Activated CD8-positive, alpha-beta memory T cell treated with anti-CD3 and anti-CD28 coated beads for 4 hours (primary cell): Measurements from ENCODE around the gene RBBP5.
"Not testable (repeated sequence)": the region's sequence is repeated elsewhere in the genome, so short reads cannot be mapped to it uniquely, and the experiment has no call there.

Source experiments
- DNase-seq, 2 donors: peaks; one replicate each; pipeline ENCODE4 v3.0.0-alpha.2; 2020; ENCODE audit warnings: low read depth in 2 of 2

The RBBP5 gene, protein sequence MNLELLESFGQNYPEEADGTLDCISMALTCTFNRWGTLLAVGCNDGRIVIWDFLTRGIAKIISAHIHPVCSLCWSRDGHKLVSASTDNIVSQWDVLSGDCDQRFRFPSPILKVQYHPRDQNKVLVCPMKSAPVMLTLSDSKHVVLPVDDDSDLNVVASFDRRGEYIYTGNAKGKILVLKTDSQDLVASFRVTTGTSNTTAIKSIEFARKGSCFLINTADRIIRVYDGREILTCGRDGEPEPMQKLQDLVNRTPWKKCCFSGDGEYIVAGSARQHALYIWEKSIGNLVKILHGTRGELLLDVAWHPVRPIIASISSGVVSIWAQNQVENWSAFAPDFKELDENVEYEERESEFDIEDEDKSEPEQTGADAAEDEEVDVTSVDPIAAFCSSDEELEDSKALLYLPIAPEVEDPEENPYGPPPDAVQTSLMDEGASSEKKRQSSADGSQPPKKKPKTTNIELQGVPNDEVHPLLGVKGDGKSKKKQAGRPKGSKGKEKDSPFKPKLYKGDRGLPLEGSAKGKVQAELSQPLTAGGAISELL

DNA sequence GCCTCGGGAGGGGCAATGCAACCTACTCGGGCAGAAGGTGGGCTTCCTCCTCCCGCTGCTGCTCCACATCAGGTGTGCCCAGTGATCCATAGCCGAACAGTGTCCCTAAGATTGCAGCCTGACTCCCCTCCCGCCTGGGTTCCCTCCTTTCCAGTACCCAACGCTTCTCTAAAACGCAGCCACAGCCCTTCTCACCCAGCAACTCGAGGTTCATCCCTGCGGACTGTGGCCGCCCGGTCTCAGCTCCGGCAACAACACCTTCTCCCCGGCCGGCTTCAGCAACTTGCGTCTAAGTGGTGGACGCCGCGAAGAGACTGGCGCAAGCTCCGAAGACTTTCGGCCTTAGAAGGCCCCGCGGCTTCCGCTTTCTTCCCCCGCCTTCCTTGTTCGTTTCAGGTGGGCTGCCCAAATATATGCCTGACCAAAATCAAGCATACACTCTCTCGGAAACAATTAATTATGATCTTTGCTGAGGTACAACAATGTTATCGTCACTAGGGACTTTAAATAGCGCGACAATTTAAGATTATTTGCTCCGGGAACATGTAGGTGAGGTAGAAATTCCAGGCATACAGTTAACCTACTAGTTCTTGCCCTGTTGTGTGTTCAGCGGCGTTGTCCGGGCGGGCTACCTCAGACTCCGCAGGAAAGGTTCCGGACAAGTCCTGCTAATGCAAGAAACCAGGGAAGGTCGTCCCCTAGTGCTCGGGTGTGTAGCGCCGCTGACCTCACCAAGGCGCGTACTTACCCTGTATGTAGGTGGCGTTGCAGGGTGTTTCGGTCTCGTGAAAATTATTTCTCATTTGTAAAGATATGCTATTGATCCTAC, at the start of gene RBBP5:
Gene RBBP5 (minus strand): TSS at position 319 of the 829 bp plus-strand sequence. CDS start 105 bp downstream, at position 214.
- DNase-seq, result peak; percentile 91 to 92

DNA sequence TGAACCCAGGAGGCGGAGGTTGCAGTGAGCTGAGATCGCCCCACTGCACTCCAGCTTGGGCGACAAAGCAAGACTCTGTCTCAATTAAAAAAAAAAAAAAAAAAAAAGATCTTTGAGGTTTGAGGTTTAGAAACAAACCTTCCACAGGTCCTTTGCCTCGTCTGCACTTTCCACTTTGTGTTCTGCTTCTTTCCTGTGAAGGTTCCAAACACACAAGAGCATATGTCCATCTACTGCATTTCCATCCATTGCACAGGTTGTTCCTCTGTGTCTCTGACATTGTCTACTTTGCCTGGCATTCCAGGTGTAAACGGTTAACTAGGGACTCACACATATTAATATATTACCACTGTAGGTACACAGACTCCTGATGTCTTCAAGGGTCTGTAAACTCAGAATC, 49.6 kb upstream of the RBBP5 start:
- DNase-seq, result no peak

DNA sequence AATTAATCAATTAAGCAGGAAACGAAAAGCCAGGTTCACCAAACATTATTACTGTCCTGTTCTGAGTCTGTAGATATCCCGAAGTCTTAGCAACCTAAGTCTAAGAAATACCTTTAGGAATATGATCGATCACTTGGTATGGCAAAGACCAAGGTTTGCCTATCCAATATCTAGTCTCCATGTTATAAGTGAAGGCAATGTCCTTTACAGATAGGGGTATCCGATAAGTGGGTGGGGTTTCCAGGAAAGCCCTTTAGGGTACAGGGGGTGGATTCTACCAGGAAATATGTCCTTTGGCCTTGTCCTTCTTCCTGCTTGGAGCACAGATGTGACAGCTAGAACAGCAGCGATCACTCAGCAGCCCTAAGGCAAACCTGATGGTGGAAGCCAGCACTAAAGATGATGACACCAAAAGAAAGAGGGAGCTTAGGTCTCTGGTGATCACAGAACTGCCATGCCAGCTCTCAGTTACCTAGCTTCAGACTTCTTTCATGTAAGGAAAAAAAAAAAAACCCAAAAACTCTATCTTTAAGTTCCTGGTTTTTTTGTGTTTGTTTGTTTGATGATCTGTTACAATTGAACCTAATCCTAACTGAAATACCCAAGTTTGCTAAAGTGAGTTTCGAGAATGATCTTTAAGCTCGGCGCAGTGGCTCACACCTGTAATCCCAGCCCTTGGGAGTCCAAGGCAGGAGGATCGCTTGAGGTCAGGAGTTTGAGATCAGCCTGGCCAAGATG, 48.9 kb upstream of the RBBP5 start:
- DNase-seq, result no peak

DNA sequence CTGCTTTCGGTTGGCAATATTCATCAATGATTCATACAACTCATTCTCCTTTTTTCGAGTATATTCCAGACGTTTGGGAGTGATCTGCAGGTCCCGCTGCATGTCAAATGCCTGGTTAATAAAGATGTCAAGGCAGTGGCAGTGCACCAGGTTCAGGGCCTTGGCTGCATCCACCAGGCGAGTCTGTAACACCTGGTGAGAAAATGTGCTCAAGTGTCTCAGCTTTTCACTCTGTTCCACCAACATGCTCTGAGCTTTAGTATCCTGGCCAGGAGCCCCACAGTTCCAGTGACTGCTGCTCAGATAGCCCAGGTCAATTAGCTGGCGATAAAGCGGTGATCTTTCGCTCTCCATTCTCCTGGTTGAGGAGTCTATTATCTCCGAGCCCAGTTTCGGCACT, 47.5 kb upstream of the RBBP5 start:
- no peak for DNase-seq

DNA sequence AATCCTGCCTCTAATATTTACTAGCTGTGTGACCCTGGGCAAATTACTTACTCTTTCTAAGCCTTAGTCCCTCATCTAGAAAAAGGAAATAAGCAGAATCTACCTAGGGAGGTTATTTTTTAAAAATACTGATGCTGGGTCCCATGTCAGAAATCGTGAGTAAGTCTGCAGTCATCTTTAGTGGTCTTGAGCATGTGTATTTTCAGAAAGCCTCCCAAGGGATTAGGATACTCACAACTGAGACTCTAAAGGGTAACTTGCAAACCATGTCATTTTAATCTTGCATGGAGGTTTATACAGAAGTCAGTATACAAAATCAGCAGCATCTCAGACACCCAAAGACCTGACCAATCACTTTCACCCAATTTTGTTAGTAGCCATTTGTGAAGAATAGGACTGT, 46.5 kb upstream of the RBBP5 start:
- no peak for DNase-seq

DNA sequence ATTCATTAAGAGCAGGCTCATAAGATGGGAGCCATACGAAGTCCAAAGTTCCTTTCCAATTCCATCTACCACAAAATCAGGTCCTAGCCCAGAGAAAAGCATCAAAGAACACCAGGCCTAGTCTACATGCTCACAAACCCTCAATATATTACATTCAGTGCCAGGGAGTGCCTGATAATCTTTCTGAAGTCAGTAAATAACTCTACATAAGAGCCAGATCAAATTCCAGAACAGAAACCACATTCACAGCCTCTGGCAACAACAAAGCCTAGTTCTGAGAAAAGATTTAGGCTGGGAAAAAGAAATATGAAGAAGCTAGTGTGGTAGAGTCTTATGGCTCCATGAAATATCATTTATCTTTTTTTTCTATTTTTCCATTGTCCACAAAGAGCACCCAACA, 40.5 kb upstream of the RBBP5 start:
- DNase-seq, result no peak

DNA sequence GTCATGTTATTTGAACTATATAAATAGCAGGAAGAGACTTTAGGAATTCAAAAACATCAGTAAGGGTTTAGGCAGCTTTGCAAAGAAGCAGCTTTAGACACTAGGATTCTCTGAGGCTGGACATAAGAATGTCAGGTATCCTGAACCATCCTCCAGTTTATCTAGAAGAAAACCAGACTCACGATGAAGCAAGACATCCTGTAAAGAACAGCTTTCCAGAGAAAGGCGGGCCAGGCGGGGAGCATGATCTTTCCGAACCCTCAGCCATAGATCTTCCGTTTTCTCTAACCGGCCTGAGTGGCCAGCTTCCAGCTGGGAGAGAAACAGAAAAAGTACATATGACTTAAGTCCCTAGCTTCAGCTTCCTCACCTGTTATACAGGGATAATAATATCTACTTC, 39.3 kb upstream of the RBBP5 start:
- no peak for DNase-seq

DNA sequence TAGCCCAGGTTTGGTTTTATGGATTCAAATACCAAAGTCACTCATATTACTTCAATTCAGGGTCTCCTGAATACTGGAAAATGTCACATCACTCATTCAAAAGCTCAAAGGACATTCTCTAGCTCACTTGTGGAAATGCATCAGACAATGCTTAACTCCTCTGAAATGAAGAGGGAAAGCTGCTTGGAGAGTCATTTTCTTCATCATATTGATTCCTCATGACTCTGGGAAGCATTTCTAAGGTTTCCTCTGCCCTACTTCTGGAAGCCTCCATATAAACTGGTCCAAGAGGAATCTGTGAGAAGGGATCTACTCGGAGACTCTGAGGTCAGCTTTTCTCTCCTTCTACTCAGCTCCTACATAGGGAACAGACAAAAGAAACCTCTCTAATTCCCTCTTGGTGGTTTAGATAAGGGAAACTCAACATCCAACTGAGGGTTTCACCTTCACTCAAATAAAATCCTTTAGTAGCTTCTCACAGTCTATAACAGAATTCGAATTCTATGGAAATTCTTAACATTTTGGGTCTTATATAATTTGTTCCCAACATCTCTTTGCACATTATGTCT, 36.4 kb upstream of the RBBP5 start:
- DNase-seq, result no peak

DNA sequence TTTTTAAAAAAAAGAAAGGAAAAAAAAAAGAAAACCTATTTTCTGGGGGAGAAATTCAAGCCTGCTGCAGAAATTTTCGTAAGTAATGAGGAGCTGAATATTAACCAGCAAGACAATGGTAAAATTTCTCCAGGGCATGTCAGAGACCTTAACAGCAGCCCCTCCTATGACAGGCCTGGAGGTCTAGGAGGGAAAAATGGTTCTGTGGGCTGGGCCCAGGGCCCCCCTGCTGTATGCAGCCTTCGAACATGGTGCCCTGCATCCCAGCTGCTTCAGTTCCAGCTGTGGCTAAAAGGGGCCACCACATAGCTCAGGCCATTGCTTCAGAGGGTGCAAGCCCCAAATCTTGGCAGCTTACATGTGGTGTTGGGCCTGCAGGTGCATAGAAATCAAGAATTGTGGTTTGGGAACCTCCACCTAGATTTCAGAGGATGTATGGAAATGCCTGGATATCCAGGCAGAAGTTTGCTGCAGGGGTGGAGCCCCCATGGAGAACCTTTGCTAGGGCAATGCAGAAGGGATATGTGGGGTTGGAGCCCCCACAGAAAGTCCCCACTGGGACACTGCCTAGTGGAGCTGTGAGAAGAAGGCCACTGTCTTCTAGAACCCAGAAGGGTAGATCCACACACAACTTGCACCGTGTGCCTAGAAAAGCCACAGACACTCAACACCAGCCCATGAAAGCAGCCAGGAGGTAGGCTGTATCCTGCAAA, 34.0 kb upstream of the RBBP5 start:
- not testable (repeated sequence) for DNase-seq

DNA sequence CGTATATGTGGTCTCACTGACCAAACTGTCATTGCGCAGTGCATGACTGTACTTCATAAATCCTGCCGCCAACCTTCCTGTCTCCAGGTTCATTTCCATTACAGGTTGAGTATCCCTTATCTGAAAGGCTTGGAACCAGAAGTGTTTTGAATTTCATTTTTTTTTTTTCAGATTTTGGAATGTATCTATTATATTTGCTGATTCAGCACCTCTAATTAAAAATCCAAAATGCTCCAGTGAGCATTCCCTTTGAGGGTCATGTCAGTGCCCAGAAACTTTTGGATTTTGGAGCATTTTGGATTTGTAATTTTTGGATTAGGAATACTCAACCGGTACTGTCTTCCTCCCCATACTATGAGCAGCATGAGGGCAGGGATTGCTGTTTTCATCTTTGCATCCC, 30.7 kb upstream of the RBBP5 start:
- no peak for DNase-seq

DNA sequence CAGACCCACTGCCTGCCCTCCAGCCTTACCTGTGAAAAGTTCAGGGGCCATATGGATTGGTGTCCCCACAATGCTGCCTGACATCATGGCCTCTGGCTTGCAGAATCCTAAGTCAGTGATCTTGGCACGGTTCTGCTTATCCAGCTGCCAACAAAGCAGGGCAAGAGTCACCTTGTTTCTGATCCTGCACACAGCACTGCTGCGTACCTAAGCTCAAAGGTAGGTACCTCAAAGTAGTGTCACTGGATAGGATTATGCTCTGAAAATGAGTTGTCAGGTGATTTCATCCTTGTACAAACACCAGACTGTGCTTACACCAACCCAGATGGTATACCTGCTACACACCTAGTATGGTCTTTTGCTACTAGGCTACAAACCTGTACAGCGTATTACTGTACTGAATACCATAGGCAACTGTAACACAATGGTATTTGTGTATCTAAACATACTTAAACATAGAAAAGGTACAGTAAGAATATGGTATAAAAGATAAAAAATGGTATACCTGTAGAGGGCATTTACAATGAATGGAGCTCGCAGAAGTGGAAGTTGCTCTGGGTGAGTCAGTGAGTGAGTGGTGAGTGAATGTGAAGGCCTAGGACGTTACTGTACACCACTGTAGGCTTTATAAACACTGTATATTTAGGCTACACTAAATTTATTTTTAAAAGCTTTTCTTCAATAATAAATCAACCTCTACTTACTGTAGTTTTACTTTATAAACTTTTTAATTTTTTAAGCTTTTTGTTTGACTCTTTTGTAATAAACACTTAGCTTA, 29.1 kb upstream of the RBBP5 start:
- DNase-seq, result no peak

DNA sequence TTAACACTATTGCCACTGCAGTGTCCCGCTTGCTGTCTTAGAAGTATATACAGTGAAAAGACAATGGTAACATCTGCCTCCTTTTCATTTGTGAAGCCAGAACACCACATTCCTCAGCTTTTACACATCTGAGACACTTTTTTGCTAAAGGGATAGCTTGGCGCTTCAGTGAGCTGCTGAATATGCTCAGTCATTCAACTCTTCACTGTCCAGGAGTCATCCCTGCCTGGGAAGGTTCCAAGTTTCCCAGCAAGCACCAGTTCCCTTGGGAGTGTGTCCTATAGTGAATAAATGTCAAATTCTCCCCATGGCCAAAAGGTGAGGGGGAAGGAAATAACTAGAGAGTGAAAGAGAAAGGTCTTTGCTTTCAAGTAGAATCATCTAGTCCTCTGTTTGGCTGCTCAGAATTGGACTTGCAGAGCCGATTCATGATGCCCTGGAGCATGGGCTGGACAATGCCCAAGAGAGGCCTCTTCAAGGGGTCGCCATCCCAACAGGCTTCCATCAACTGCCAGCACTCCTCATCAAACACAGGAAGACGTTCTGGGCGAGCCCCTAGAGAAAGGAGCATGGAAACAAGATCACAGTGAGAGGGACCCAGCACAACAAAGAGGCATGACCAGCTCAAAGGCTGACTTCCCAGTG, 25.5 kb upstream of the RBBP5 start:
- DNase-seq, result no peak

DNA sequence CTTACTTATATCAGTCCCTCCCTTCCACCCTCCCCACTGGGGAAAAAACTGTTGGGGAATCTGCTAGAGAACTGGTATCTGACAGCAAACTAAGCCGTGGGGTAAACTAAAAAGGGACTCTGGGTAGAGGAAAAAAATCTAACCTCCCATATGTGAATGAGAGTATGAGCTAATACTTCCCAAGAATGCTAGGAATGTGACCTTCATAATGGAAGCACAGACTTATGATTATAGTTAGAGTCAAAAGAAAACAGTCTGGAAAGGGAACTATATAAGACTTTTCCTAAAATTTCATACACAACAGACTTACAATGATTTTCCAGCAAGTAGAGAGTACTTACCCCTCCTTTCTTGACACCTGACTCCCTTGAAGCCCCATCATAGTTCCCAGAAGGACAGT, 23.0 kb upstream of the RBBP5 start:
- DNase-seq, result no peak

DNA sequence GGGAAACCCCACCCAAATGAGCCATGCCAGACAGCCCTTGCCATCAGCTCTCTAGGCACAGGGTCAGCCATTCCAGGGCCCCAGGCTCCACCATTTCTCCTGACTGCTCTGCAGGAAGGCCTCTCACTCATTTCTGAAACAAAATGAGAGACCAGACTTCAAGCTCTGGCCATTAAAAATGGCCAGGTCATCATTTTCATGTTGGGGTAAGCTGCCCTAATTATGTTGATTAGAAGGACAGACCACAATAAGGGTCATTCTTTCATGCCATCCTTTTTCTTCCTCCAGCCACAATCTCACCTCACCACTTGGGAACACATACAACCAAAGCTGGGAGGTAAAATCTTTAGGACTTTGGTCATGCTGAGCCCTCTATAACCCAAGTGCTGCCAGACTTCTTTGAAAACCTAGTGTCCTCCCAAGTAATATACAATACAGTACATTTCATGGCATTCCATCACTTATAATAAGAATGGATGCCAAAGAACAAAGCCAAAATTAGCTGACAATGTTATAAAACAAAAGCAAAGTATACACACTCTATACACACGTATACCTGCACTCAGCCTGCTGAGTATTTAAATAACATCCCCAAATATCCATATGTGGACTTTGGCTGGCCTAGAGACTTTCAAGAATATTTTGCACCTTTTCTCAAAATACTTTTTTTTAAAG, 22.4 kb upstream of the RBBP5 start:
- no peak for DNase-seq

DNA sequence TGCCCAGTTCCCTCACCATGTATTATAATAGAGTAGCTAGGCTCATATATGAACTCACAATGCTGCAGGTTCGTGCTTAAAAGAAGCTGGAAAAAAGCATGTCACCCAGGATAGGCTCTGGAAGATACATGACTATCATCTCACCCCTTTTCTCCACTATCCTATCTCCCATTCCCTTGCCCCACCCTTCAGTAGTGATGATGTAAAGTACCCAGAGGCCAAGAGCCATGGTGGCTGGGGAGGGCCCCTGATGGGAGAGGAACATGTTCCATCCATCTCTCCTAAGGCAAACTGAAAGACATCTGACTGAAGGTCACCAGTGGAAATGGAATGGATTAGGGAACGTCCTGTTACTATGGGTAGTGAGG, 20.3 kb upstream of the RBBP5 start:
- DNase-seq, result no peak

DNA sequence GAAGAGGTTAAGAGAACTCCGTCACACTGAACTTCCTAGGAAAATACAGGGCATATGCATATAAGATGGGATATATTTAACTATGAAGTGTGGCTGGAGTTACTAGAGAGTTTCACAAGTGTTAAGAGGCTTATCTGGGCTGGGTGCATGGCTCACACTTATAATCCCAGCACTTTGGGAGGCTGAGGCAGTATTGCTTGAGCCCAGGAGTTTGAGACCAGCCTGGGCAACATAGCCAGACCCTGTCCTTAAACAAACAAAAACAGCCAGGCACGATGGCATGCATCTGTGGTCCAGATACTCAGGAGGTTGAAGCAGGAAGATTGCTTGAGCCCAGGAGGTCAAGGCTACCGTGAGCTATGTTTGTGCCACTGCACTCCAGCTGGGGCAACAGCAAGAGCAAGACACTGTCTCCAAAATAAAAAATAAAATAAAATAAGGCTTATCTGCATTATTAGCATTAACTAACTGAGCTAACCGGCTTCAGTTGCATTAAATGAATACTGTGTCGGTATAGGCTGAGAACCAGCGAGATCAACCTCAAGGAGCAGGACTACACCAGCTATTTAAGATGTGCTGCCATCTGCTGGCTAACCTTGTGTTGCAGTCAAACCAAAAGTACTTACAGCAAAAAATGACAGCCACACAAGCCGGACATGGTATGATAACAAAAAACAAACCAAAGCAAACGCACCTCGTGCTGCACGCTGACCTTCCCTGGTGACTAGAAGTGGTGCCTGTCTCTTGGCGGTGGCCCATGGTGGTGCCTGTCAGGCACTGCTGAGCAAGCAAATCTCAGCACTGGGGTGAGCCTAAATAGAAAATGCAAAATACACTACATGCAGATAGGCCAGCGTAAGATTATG, 19.7 kb upstream of the RBBP5 start:
- DNase-seq, result peak; percentile 30 to 43

DNA sequence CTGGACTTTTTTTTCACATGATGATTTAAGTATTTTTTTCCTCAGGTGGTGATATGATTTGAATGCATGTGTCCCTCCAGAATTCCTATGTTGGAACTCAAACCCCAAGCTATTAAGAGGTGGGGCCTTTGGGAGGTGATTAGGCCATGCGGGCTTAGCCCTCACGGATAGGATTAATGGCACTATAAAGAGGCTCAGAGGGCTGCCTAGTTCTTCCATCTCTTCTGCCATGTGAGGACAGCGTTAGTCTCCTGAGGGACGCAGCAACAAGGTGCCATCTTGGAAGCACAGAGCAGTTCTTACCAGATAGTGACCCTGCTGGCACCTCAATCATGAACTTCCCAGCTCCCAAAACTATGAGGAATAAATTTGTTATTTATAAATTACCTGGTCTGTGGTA, 18.3 kb upstream of the RBBP5 start:
- no peak for DNase-seq

DNA sequence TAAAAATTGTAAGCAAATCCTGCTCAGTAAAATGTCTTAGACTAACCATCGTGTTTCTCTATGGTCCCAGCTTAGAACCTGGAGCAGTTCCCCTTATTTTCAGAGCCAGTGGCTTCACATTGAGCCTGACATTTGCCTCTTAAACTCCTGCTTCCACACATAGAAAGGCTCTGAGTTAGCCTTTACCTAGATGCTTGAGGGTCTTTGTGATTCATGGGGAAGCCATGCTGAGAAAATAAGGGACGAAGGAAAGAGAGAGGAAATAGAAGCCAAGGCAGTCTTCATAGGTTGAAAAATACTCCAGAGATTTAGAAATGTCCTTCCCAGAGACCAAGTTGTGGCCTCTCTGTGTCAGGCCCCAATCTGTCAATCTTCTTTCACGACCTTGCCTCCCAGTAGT, 16.1 kb upstream of the RBBP5 start:
- no peak for DNase-seq
